Esophagus (tissue), 2 donors: ENCODE measurements around the gene THSD4. TPM values are rescaled to one million over a fixed set of nuclear protein-coding genes. Genes with fewer than 3 reads are reported as not detected.

Source experiments
- H3K27ac ChIP-seq, 2 donors: one replicate each; pipeline ENCODE4 v1.5.1; 2013; ENCODE audit warnings: low read depth in 2 of 2, mild to moderate bottlenecking in 2 of 2, inconsistent platforms in 1 of 2, low read length in 1 of 2, moderate library complexity in 1 of 2
- H3K27me3 ChIP-seq, 2 donors: one replicate each; pipeline ENCODE4 v1.6.1; 2013; ENCODE audit warnings: low read length in 2 of 2, control low read depth in 1 of 2, mild to moderate bottlenecking in 1 of 2; ENCODE audit not compliant: insufficient read depth in 2 of 2, control insufficient read depth in 1 of 2
- H3K36me3 ChIP-seq, 2 donors: one replicate each; pipeline ENCODE4 v1.6.1; 2013; ENCODE audit warnings: low read length in 1 of 2; ENCODE audit not compliant: control insufficient read depth in 2 of 2, insufficient read depth in 2 of 2
- H3K4me1 ChIP-seq, 2 donors: one replicate each; pipeline ENCODE4 v1.6.1; 2013; ENCODE audit warnings: low read length in 1 of 2; ENCODE audit not compliant: control insufficient read depth in 2 of 2, insufficient read depth in 2 of 2
- H3K4me3 ChIP-seq, 2 donors: one replicate each; pipeline ENCODE4 v1.5.1; 2013; ENCODE audit warnings: low read length in 2 of 2, mild to moderate bottlenecking in 2 of 2, low read depth in 1 of 2, moderate library complexity in 1 of 2
- H3K9me3 ChIP-seq, 2 donors: one replicate each; pipeline ENCODE4 v1.6.1; 2013; ENCODE audit warnings: mild to moderate bottlenecking in 2 of 2, low read depth in 1 of 2, low read length in 1 of 2, moderate library complexity in 1 of 2; ENCODE audit not compliant: control insufficient read depth in 2 of 2, insufficient read depth in 1 of 2
- WGBS, 2 donors: extraction: QIAGEN DNeasy Blood & Tissue Kit; methylation state at CpG; one replicate each; pipeline ENCODE4 v1.1.7; 2013; 5-methylcytosine and 5-hydroxymethylcytosine counted together
- polyA plus RNA-seq, 2 donors: library from polyadenylated mRNA; stranded (reverse); fragments of 200-250 nt; gene quantifications; one replicate each; pipeline ENCODE4 v1.2.3, GENCODE V29; 2013
- donor health status: healthy with polysubstance abuse.
- donor health status: Bipolar disorder and iron deficiency.

Gene THSD4
- polyA plus RNA-seq, 2 donors: 34.1 to 49.7 TPM

DNA sequence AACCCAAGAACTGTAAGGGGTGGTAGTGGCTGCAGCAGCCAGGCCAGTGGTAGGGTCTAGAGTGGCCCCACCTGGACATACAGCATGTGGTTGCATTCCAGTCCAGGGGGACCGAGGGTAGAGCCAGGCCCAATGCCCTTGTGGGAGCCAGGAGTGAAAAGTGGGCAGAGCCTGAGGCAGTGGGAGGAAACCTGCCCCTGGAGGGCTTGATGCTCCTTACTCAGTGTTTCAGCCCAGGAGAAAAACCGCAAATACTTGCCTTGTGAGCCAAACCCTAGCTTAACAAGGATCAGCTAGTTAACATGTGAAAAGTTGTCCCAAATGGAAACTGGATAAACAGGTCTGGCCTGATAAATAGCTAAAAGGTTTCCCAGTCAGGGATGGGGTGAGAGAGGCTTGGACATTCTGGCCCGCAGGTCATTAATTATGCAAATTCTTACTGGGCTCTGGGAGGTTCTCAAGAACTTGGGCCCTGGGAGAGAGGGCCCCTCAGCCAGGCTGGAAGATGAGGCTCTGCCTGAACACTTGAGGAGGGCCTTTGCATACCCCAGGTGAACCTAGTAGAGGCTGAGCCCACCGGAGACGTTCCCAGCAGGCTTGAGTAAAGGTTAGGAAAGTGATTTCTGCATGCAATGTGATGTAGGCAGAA is 222.1 kb downstream of the THSD4 start:
- no peak overlapping the region for H3K4me3 ChIP-seq
- H3K36me3 ChIP-seq: no peaks in the 10 kb centered on the region
- H3K27ac ChIP-seq: peak overlapping the region; percentile 81 to 91
- H3K9me3 ChIP-seq: no peaks in the 10 kb centered on the region
- no peaks in the 10 kb centered on the region for H3K27me3 ChIP-seq
- peaks cover 2 to 11% of the 10 kb centered on the region in 2 donors for H3K4me1 ChIP-seq
- WGBS, 2 donors: 43 to 55% methylated on average over 5 of the region's 5 CpGs

DNA sequence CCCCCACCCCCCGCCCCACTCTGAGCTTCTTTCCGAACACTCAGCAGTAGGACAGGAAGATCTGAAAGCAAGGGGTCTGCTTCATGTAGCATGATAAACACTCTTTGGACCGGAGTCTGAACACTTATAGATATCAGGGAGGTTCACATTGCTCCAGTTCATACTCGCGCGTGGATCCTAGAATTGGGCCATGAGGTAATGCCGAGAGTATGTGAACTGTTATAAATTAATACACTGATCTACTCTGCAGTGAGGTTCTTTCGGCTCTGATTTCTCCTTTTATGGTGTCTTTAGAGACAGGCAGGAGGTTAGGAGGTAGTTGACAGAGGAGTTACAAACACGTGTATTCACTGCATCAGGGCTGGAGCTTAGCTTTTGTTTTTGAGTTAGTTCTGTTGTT is 223.0 kb downstream of the THSD4 start:
- peak overlapping the region in 1 of 2 donors; percentile 59 for H3K27ac ChIP-seq
- H3K36me3 ChIP-seq: no peaks in the 10 kb centered on the region
- no peak overlapping the region for H3K4me3 ChIP-seq
- no peaks in the 10 kb centered on the region for H3K27me3 ChIP-seq
- 81 to 88% methylated on average over 9 of the region's 9 CpGs for WGBS, 2 donors
- peaks cover 2 to 9% of the 10 kb centered on the region in 2 donors for H3K4me1 ChIP-seq
- H3K9me3 ChIP-seq: no peaks in the 10 kb centered on the region

DNA sequence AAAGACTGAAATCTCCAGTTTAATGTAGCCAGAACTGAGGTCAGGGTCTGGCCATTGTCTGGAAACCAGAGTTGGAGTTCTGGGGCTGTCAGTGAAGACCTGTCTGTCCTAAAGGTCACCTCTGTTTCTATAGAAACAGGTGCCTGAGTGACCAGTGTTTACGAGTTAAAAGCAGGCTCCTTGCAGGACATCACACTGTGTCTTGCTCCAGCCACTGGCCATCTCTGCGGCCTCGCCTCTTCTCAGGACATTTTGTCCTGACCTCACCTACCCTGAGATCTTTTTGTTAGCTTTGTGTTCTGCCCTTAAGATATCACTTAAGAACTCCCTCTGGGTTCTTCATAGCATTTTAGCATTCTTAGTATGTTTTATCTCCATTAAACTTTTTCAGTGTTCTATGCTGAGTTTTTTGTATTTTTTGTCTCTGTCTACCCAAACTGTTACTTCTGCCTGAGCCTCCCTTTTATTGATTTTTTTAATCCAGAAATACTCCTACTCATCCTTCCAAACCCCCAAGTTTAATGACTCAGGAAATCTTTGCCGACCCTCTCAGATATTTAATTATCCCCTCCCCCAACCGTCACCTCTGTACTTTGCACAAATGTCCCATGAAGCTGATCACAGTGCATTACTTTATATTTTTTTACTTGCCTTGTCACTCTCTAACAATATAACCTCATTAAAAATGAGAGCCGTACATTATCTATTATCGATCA is 223.7 kb downstream of the THSD4 start:
- Histone ChIP-seq H3K4me1 (peaks cover 2 to 9% of the 10 kb centered on the region in 2 donors), H3K4me3 (no peak overlapping the region), H3K27ac (no peak overlapping the region), H3K27me3 (no peaks in the 10 kb centered on the region), H3K9me3 (no peaks in the 10 kb centered on the region), H3K36me3 (no peaks in the 10 kb centered on the region)
- 87 to 91% methylated on average over 7 of the region's 7 CpGs for WGBS, 2 donors

DNA sequence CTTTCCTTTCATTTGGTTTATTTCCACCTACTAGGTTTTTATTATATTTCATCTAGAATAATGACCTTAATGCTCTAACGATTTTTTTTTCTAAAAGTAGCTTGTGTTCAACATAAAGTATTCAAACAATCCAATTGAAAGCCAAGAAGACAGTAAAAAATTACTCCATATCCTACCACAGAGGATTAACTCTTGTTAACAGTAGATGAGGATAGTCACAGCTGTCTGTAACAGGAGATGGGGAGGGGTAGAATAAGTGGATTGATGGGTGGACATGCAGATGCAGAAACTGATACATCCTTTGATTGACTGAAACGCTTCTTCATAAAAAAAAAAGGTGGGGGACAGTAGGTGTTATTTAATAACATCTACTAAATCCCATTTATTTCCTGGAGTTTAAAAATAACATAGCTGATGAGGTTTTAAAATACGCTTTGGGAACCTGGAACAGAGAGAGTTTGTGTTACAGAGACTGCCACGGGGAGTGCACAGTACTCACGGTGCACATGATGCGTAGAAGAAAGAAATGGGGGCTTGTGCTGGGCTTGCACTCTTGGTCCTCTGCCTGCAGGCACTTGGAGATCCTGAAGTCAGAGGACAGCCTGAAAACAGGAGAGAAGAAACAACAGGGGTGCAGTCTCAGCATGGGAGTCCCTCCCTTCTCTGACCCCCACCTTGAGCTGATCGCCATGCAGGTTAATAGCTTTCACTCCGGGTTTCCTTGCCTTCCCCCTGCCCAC is 226.7 kb downstream of the THSD4 start:
- no peaks in the 10 kb centered on the region for H3K9me3 ChIP-seq
- no peaks in the 10 kb centered on the region for H3K27me3 ChIP-seq
- H3K4me3 ChIP-seq: no peak overlapping the region
- 75 to 79% methylated on average over 8 of the region's 8 CpGs for WGBS, 2 donors
- H3K4me1 ChIP-seq: peaks cover 0 to 7% of the 10 kb centered on the region in 2 donors
- H3K36me3 ChIP-seq: no peaks in the 10 kb centered on the region
- H3K27ac ChIP-seq: no peak overlapping the region

DNA sequence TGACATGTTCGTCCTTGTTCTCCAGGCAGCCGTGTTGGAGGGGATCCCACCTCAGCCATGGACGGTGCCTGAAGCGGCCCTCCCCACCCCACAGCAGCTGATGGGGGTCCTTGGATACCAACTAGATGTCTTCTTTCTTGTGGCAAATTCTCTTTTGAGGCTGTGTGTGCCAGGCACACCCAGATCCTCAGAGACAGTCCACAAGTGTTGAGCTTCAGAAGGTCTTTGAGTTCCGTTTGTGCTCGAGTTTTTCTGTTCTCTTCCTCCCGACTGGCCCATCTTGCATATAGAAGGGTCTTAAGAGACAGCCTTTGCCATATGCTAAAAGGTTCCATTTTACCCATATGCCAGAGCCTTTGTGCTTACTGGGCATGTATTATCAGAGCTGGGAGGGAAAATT is 227.4 kb downstream of the THSD4 start:
- H3K27me3 ChIP-seq: no peaks in the 10 kb centered on the region
- WGBS, 2 donors: 90 to 91% methylated on average over 7 of the region's 7 CpGs
- no peaks in the 10 kb centered on the region for H3K36me3 ChIP-seq
- H3K27ac ChIP-seq: no peak overlapping the region
- H3K4me3 ChIP-seq: no peak overlapping the region
- peaks cover 0 to 4% of the 10 kb centered on the region in 2 donors for H3K4me1 ChIP-seq
- no peaks in the 10 kb centered on the region for H3K9me3 ChIP-seq

DNA sequence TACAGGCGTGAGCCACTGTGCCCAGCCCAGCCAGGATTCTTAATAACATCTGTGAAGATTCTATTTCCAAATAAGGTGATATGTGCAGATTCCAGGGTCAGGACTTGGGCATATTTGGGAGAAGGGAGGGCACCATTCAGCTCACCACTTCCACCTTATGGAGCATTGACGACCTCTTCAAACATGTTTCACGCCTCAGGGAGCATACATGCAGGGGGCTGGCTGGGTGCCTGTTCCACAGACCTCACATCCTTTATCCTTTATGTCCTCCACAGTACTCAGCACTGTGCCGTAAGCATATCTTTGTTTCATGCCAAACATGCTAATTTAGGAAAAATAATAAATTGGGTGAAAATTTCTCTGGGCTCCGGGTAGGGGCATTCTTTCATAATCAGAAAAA is 229.0 kb downstream of the THSD4 start:
- no peaks in the 10 kb centered on the region for H3K4me1 ChIP-seq
- no peaks in the 10 kb centered on the region for H3K36me3 ChIP-seq
- H3K4me3 ChIP-seq: no peak overlapping the region
- 85 to 90% methylated on average over 5 of the region's 5 CpGs for WGBS, 2 donors
- H3K27me3 ChIP-seq: no peaks in the 10 kb centered on the region
- no peaks in the 10 kb centered on the region for H3K9me3 ChIP-seq
- no peak overlapping the region for H3K27ac ChIP-seq

DNA sequence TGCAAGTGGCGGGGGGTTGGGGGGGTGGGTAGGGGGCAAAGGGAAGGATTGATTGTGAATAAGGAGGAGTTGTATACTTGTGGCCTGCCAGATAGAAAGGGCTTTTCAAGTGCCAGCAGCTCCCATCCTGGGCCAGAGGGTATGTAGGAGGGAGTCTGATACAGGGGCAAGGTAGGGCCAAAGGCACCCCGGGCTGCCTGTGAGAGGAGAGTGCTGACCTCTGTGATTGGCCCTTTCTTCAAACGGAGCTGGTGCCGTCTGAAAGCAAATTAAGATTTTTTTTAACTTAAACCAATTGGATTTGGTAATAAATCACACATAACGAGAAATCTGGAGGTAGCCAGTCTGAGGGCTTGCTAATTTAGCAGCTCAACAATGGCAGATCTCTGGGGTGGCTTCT is 229.9 kb downstream of the THSD4 start:
- no peak overlapping the region for H3K4me3 ChIP-seq
- H3K9me3 ChIP-seq: no peaks in the 10 kb centered on the region
- H3K36me3 ChIP-seq: no peaks in the 10 kb centered on the region
- 74 to 79% methylated on average over 5 of the region's 5 CpGs for WGBS, 2 donors
- no peaks in the 10 kb centered on the region for H3K27me3 ChIP-seq
- H3K4me1 ChIP-seq: no peaks in the 10 kb centered on the region
- H3K27ac ChIP-seq: no peak overlapping the region

DNA sequence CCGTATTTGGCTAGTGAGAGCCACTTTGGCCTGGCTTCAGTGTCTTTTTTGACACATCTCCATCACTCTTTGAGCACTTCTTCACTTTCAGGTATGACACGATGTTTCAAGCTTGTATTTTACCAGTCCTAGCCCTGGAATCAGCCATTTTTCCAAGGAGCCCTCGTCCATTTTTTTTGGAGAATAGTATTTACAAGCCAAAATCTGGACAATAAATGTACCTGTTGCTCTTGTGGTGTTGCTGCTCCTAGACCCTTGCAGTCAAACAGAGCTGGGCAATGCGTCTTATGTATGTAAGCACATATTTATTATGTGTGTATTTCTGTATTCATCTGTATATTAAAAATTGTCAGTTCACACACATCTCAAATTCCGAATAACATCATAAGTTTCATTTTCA is 231.2 kb downstream of the THSD4 start:
- H3K4me1 ChIP-seq: no peaks in the 10 kb centered on the region
- no peak overlapping the region for H3K27ac ChIP-seq
- WGBS, 2 donors: 91% methylated on average over 5 of the region's 5 CpGs
- H3K4me3 ChIP-seq: no peak overlapping the region
- no peaks in the 10 kb centered on the region for H3K27me3 ChIP-seq
- no peaks in the 10 kb centered on the region for H3K36me3 ChIP-seq
- H3K9me3 ChIP-seq: no peaks in the 10 kb centered on the region

DNA sequence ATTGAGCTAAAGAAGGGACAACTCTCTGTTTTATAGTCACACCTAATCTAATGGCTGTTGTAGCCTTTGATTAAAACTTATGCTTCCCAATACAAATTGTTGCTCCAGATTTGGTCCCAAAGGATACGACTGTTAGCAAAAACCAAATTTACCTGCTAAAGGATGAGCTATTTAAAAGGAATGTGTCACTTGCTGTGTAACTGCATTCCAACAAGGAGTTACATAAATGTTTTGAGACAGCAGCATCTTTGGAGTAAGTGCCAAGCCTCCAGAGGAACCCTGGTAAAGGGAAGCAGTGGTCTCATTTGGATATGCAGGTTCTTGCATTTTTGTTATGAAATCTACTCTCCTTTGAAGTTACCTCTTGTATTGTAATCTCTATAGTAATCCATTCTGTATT is 233.3 kb downstream of the THSD4 start:
- Histone ChIP-seq H3K36me3 (no peaks in the 10 kb centered on the region), H3K9me3 (no peaks in the 10 kb centered on the region), H3K27me3 (no peaks in the 10 kb centered on the region), H3K4me1 (peaks cover 0 to 2% of the 10 kb centered on the region in 2 donors), H3K4me3 (no peak overlapping the region), H3K27ac (no peak overlapping the region)
- 67 to 87% methylated on average over 1 of the region's 1 CpG for WGBS, 2 donors
